ENCODE data around the gene DHX32.
"Not testable (repeated sequence)": the region's sequence is repeated elsewhere in the genome, so short reads cannot be mapped to it uniquely, and the experiment has no call there.

Gene DHX32

GRCh38 chr10:125896088-125896934 is 15.2 kb upstream of the DHX32 start, which contains the start of gene FANK1:
FANK1 (plus strand) TSS chr10:125896564; CDS start chr10:125896643, 79 bp downstream.
- peak; percentile 88 for DNase-seq
- H3K27ac ChIP-seq, result peak within 1 kb of the TSS; percentile 74
- in situ Hi-C loops (cut with HindIII; ENCODE audit: low pct_ligation_motif_present, low sequenced_read_pairs); H3K27me3 ChIP-seq (replicated peaks); H3K36me3 ChIP-seq (replicated peaks): not testable (repeated sequence)
- H3K4me3 ChIP-seq (ENCODE audit: low read depth, low read length), result peak within 1 kb of the TSS; percentile 75

- H3K27me3 ChIP-seq (replicated peaks); H3K36me3 ChIP-seq (replicated peaks); in situ Hi-C loops (cut with HindIII; ENCODE audit: low pct_ligation_motif_present, low sequenced_read_pairs): not testable (repeated sequence)
- peak overlapping the region; percentile 74 for H3K27ac ChIP-seq
- H3K4me3 ChIP-seq (ENCODE audit: low read depth, low read length), result peak overlapping the region; percentile 75
- peak; percentile 73 for DNase-seq
Observed at GRCh38 chr10:125895130-125896087, 14.3 kb upstream of the DHX32 start.

GRCh38 chr10:125894176-125894575 is 13.1 kb upstream of the DHX32 start:
- H3K36me3 ChIP-seq (replicated peaks); H3K27ac ChIP-seq; in situ Hi-C loops (cut with HindIII; ENCODE audit: low pct_ligation_motif_present, low sequenced_read_pairs); H3K27me3 ChIP-seq (replicated peaks); DNase-seq; H3K4me3 ChIP-seq (ENCODE audit: low read depth, low read length): not testable (repeated sequence)

- H3K27ac ChIP-seq; in situ Hi-C loops (cut with HindIII; ENCODE audit: low pct_ligation_motif_present, low sequenced_read_pairs); H3K27me3 ChIP-seq (replicated peaks); DNase-seq; H3K4me3 ChIP-seq (ENCODE audit: low read depth, low read length); H3K36me3 ChIP-seq (replicated peaks): not testable (repeated sequence)
Observed at GRCh38 chr10:125892402-125892801, 11.3 kb upstream of the DHX32 start.

GRCh38 chr10:125889441-125889840 is 8.3 kb upstream of the DHX32 start:
- H3K27me3 ChIP-seq (replicated peaks); H3K36me3 ChIP-seq (replicated peaks); H3K4me3 ChIP-seq (ENCODE audit: low read depth, low read length); DNase-seq; H3K27ac ChIP-seq; in situ Hi-C loops (cut with HindIII; ENCODE audit: low pct_ligation_motif_present, low sequenced_read_pairs): not testable (repeated sequence)

GRCh38 chr10:125886914-125887512 is 5.9 kb upstream of the DHX32 start:
- H3K27me3 ChIP-seq (replicated peaks), result no peaks in the 10 kb centered on the region
- H3K27ac ChIP-seq, result no peak overlapping the region
- in situ Hi-C loops (cut with HindIII; ENCODE audit: low pct_ligation_motif_present, low sequenced_read_pairs), result no loop called here
- no peak for DNase-seq
- no peaks in the 10 kb centered on the region for H3K36me3 ChIP-seq (replicated peaks)
- TF ChIP-seq CTCF (IDR thresholded peaks at IDR 0.05; ENCODE audit: low read depth, low read length, missing control alignments), result no peak
- no peak overlapping the region for H3K4me3 ChIP-seq (ENCODE audit: low read depth, low read length)

GRCh38 chr10:125883211-125883610 is 2.1 kb upstream of the DHX32 start:
- no peak overlapping the region for H3K4me3 ChIP-seq (ENCODE audit: low read depth, low read length)
- in situ Hi-C loops (cut with HindIII; ENCODE audit: low pct_ligation_motif_present, low sequenced_read_pairs), result no loop called here
- H3K27me3 ChIP-seq (replicated peaks), result no peaks in the 10 kb centered on the region
- TF ChIP-seq CTCF (IDR thresholded peaks at IDR 0.05; ENCODE audit: low read depth, low read length, missing control alignments), result no peak
- no peaks in the 10 kb centered on the region for H3K36me3 ChIP-seq (replicated peaks)
- H3K27ac ChIP-seq, result no peak overlapping the region
- DNase-seq, result no peak

- Histone ChIP-seq H3K36me3 (replicated peaks) (no peaks in the 10 kb centered on the region), H3K4me3 (ENCODE audit: low read depth, low read length) (no peak overlapping the region), H3K27me3 (replicated peaks) (no peaks in the 10 kb centered on the region), H3K27ac (no peak overlapping the region)
- no peak for TF ChIP-seq CTCF (IDR thresholded peaks at IDR 0.05; ENCODE audit: low read depth, low read length, missing control alignments)
- in situ Hi-C loops (cut with HindIII; ENCODE audit: low pct_ligation_motif_present, low sequenced_read_pairs), result no loop called here
- DNase-seq, result no peak
Observed at GRCh38 chr10:125882596-125882995, 1.5 kb upstream of the DHX32 start.

Measured in brain microvascular endothelial cell (primary cell).